Left hindlimb (tissue), 1 donor: ENCODE data around the gene KLK5.
"Not testable (repeated sequence)": the region's sequence is repeated elsewhere in the genome, so short reads cannot be mapped to it uniquely, and the experiment has no call there.

Experiments used
- DNase-seq: peaks from one replicate; pipeline ENCODE4 v3.0.0-alpha.2; 2018

KLK5 gene

DNA sequence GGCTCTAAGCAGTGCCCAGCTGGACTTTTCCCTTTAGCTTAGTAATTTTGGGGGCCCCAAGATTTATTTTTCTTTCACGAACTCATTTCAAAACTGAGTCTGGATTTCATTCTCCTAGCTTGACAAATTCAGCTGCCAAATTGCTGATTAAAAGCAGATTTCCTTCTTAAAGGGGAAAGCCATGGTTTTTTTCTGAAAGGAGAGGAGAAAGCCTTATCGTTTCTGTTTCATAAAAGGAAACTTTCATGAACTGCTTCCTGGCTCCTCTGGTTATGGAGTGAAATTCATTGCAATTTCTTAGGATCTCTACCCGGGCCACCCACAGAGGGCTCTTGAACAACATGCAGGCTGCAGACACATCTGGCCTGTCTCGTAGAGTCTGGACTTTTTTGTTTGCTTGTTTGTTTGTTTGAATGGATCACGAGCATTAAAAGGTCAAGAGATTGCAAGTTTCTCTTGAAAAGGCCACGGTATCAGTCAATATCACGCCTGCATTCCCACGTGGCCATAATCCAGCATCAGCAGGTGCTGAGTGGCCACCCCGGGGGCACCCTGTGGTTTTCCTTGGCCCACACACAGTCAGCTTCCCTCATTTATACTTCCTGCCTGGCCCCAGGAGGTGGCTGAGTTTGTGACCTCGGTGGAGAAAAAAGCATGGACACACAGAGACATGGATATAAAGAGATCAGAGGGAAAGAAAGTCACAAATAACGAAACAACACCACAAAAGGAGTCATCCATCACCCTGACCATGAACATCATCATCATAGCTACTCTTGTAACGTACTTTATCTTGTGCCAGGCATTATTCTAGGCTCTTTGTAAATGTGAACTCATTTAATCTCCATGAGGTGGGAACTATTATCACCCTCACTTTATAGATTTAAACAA, 31.2 kb downstream of the KLK5 start:
- DNase-seq = no peak

- DNase-seq = no peak
These were observed 36.8 kb downstream of the KLK5 start for GRCh38 chr19:50916069-50916468.

GRCh38 chr19:50912727-50913716, 39.8 kb downstream of the KLK5 start:
- DNase-seq = no peak

GRCh38 chr19:50912102-50912599, 40.7 kb downstream of the KLK5 start:
- no peak for DNase-seq

DNA sequence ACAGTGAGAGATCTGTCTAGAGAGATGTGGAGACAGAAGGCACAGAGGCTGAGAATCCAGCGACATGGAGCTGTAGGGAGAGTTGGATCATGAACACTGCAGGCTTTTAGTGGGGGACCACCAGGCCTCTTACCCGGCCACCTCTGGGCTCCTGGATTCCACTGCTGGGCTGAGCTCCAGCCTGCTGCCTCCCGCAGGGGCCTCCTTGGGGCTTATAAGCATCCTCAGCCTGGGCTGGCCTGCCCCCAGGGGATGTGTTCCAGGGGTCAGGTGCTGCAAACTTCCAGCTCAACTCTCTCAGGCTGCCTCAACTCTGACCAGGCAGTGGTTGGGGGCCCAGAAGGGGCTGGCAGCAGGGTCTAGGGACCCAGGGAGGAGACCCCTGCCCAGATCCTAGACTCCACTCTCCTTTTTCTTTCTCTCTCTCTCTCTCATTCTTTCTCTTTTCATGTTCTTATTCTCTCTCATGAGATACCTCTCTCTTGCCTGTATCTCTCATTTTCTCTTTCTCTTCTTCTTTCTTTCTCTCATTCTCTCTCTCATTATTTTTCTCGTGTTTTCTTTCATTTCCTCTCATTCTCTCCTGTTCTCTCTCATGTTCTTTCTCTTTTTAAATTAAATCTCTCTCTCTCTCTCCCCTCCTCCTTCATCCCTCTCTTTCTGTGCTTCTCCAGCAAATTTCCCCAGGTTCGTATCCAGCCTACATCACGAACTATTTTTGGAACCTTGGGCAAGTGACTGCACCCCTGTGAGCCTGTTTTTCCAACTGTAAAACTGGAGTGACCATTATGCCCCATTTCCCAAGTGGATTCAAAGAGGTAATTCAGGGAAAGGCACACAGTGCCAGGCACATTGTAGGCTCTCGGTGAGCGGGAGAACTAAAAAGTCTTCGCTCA, 41.4 kb downstream of the KLK5 start, which contains the start of gene KLK4:
KLK4 (minus strand) TSS at position 190 of the 896 bp plus-strand sequence. CDS start 657 bp downstream, outside the sequence.
- DNase-seq = no peak

GRCh38 chr19:50910722-50911121, 42.1 kb downstream of the KLK5 start:
- DNase-seq = no peak

- peak; percentile 56 for DNase-seq
These were observed 43.4 kb downstream of the KLK5 start for GRCh38 chr19:50909240-50910070.

DNA sequence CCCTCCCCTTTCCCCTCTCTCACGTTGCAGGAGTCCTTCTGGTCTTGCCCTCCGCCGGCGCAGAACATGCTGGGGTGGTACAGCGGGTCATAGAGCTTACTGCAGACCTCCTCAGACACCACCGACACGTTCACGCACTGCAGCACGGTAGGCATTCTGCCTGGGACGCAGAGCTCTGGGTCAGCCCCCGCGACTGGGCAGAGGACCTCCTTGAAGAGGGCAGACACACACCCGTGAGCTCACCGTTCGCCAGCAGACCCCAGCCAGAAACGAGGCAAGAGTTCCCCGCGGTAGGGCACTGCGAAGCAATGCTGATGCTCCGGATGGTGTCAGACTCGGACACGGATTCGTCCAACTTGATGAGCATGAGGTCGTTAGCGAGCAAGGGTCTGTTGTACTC, 44.5 kb downstream of the KLK5 start:
- DNase-seq = no peak

DNA sequence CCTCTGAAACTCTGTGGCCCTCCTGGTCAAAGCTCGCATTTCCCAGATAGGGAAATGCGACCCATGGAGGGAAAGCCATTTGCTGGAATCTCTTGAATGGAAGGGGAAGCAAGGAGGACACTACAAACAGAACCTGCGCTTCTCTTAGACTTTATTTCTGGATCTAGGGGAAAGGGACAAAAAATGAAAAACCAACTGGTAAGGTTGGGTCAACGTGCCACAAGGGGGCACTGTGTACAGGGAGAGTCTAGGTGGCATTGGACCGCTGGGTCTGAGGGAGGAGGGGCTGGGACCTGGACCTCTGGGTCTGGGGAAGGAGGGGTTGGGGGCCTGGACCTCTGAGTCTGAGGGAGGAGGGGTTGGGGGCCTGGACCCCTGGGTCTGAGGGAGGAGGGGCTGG, 46.6 kb downstream of the KLK5 start:
- DNase-seq = no peak

DNA sequence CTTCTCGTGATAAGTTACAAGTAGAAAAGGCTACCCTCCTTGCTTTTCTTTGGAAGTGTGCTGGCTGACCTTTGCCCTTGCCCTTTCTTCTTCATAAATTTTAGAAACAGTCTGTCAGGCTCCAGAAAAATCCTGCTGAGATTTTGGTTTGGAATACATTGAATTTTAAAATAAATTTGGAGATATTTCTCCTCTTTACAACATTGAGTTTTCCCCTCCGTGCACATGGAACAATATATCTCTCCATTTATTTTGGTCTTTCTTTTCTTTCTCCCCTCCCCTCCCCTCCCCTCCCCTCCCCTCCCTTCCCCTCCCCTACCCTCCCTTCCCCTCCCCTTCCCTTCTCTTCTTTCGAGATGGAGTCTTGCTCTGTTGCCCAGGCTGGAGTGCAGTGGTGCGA, 50.2 kb downstream of the KLK5 start:
- no peak for DNase-seq

GRCh38 chr19:50899569-50899968, 53.3 kb downstream of the KLK5 start:
- DNase-seq = no peak

GRCh38 chr19:50898018-50898417, 54.8 kb downstream of the KLK5 start:
- no peak for DNase-seq

DNA sequence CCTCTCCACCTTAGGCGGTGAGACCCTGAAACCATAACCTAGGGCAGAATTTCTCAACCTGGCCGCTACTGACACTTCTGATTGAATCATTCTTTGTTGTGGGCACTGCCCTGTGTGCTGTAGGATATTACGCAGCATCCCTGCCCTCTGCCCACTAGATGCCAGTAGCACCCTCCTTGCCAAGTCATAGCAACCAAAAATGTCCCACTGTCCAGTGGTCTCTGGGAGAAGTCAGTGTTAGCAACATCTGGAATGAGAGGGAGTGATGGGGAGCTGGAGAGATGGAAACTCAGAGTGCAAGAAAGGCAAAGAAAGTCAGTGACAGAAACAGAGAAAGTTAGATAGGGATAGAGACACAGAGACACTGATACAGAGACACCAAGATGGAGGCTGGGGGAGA, 55.2 kb downstream of the KLK5 start:
- DNase-seq = no peak

GRCh38 chr19:50897191-50897607, 55.6 kb downstream of the KLK5 start:
- DNase-seq = no peak

DNA sequence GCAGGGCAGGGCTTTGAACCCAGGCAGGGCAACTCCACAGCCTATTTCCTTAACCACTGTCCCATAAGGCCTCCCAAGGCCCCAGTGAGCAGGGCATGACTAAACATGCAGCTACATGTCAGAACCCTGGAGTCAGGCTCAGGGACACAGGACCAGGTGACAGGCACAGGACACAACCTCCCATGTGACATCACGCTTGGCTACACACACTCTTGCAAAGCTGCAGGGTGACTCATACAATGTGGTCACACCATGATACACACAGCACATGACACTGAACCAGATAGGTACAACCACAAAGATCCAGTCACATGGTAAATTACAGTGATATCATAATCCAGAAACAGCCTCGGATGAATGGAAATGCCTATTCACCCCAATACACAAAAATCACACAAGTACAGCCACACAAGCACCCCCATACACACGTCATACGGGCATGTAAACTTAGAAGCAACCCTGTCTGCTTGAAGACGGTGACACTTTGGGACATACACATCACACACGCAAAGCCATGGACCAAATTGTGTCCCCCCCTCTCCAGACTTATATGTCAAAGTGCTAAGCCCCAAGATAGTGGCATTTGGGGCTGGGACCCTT, 56.1 kb downstream of the KLK5 start:
- no peak for DNase-seq

- DNase-seq = not testable (repeated sequence)
These were observed 56.7 kb downstream of the KLK5 start for GRCh38 chr19:50896089-50896590.

- DNase-seq = no peak
These were observed 58.1 kb downstream of the KLK5 start for GRCh38 chr19:50894478-50895356.
